HepG2 (cell line): ENCODE measurements around the gene FAM193A. TPM values are rescaled to one million over a fixed set of nuclear protein-coding genes. Genes with fewer than 3 reads are reported as not detected.
A peak's percentile ranks its signal among the peaks of the same experiment; 100 is the strongest.

ENCODE experiments used
- ATAC-seq: fragments of 200-7000 bp; cut with Tn5 transposase; 3 replicates; pipeline ENCODE4 v1.9.1; 2020; ENCODE audit warnings: mild to moderate bottlenecking, moderate library complexity
- BruUV-seq: library from RNA; stranded (reverse); fragments of 400-500 nt; replicated peaks from 2 replicates; lab custom pipeline; 2021; lab: Mats Ljungman, UMichigan
- CTCF ChIA-PET: fragments of 300-600 bp; formaldehyde crosslinking; extraction: SDS; loops from one replicate; lab custom pipeline; 2021; ENCODE audit warnings: low total read pairs, inconsistent platforms, low intra/inter-chr PET ratio; lab: Yijun Ruan, JAX
- POLR2A ChIA-PET: fragments of 350-600 bp; sonication (Branson Sonifier 250); formaldehyde crosslinking; loops from one replicate; lab custom pipeline; 2020; ENCODE audit warnings: antibody characterized with exemption, inconsistent platforms; lab: Yijun Ruan, JAX
- DNase-seq: peaks from one replicate; pipeline ENCODE4 v3.0.0-alpha.2; 2015; ENCODE audit warnings: low spot score
- FAIRE-seq: peaks from 3 replicates; lab custom pipeline; 2011; peaks lifted over from hg19 to GRCh38; lab: Jason Lieb, UNC
- H2AFZ ChIP-seq: one replicate; pipeline ENCODE4 v1.6.1; 2011; ENCODE audit warnings: low read length, inconsistent platforms
- H3K27ac ChIP-seq: fragments of 300-600 bp; 3 replicates; pipeline ENCODE4 v1.8.0; 2011; ENCODE audit warnings: mixed run types, mild to moderate bottlenecking, mixed read lengths, low read length, inconsistent platforms; ENCODE audit not compliant: insufficient read depth; ENCODE audit errors: extremely low read length
- H3K27me3 ChIP-seq, 2 experiments: fragments of 200-600 bp in 1 of 2; 2 replicates in 1 of 2; 3 replicates in 1 of 2; pipeline versions ENCODE4 v1.6.0 to v1.8.0; 2011; ENCODE audit warnings: low read length in 2 of 2, mild to moderate bottlenecking in 2 of 2, moderate library complexity in 2 of 2, inconsistent platforms in 1 of 2; ENCODE audit not compliant: insufficient read depth in 2 of 2, control insufficient read depth in 1 of 2
- H3K36me3 ChIP-seq, 2 experiments: fragments of 200-600 bp in 1 of 2; replicated peaks in 1 of 2; 2 replicates in 1 of 2; 3 replicates in 1 of 2; pipeline versions ENCODE4 v1.5.1 to v1.8.0; 2011; ENCODE audit warnings: low read length in 2 of 2, inconsistent platforms in 1 of 2; ENCODE audit not compliant: insufficient read depth in 2 of 2, control insufficient read depth in 1 of 2
- H3K4me1 ChIP-seq: 2 replicates; pipeline ENCODE4 v1.5.1; 2012; ENCODE audit warnings: low read length, inconsistent platforms; ENCODE audit not compliant: insufficient read depth
- H3K4me2 ChIP-seq: 2 replicates; pipeline ENCODE4 v1.6.0; 2011; ENCODE audit warnings: low read depth, low read length, inconsistent platforms
- H3K4me3 ChIP-seq, 3 experiments: fragments of 200-600 bp in 1 of 3; sonication (generic), shearing (Covaris generic) in 1 of 3; replicated peaks in 1 of 3; 2 replicates each; pipeline ENCODE4 v1.5.1; 2011 to 2016; ENCODE audit warnings: low read length in 3 of 3, inconsistent platforms in 2 of 3, low read depth in 2 of 3, mild to moderate bottlenecking in 2 of 3, control low read depth in 1 of 3, mixed read lengths in 1 of 3; ENCODE audit not compliant: insufficient read depth in 1 of 3
- H3K79me2 ChIP-seq: one replicate; pipeline ENCODE4 v1.6.1; 2011; ENCODE audit warnings: low read length, inconsistent platforms; ENCODE audit not compliant: insufficient read depth
- H3K9ac ChIP-seq: 2 replicates; pipeline ENCODE4 v1.6.0; 2011; ENCODE audit warnings: mild to moderate bottlenecking, low read depth, low read length, inconsistent platforms; ENCODE audit not compliant: insufficient read depth
- H3K9me3 ChIP-seq: 2 replicates; pipeline ENCODE4 v1.5.1; 2012; ENCODE audit warnings: mild to moderate bottlenecking, low read length
- H4K20me1 ChIP-seq: 2 replicates; pipeline ENCODE4 v1.6.0; 2011; ENCODE audit warnings: inconsistent platforms, mild to moderate bottlenecking, low read length, moderate library complexity; ENCODE audit not compliant: insufficient read depth
- ELF3 ChIP-seq: IDR thresholded peaks from 2 replicates; pipeline ENCODE4 v1.6.1; 2016; ENCODE audit warnings: missing genetic modification reagents, missing compliant biosample characterization
- EZH2 ChIP-seq: conservative IDR thresholded peaks from 2 replicates; pipeline ENCODE4 v1.6.1; 2012; ENCODE audit warnings: mild to moderate bottlenecking, low read depth, low read length, moderate library complexity
- KIAA2018 ChIP-seq: sonication (generic); formaldehyde crosslinking; IDR thresholded peaks from 2 replicates; pipeline ENCODE4 v1.5.0; 2020; ENCODE audit warnings: mild to moderate bottlenecking, missing genetic modification reagents, borderline replicate concordance
- LCORL ChIP-seq, 2 experiments: fragments of 450-650 bp in 1 of 2; sonication (generic) in 1 of 2; formaldehyde crosslinking in 1 of 2; IDR thresholded peaks; 2 replicates each; pipeline versions ENCODE4 v1.5.0 to v1.6.1; 2017 to 2020; ENCODE audit warnings: antibody characterized with exemption in 1 of 2, missing genetic modification reagents in 1 of 2
- MYC ChIP-seq: sonication (generic); formaldehyde crosslinking; IDR thresholded peaks from 2 replicates; pipeline ENCODE4 v1.9.0; 2021; ENCODE audit warnings: missing genetic modification reagents, borderline replicate concordance
- NR2C2 ChIP-seq: sonication (generic); formaldehyde crosslinking; IDR thresholded peaks from 2 replicates; pipeline ENCODE4 v1.4.0; 2020; ENCODE audit warnings: missing genetic modification reagents, mild to moderate bottlenecking, moderate library complexity, borderline replicate concordance
- RXRB ChIP-seq: IDR thresholded peaks from 2 replicates; pipeline ENCODE4 v1.6.1; 2016; ENCODE audit warnings: borderline replicate concordance, missing genetic modification reagents, missing compliant biosample characterization
- ZNF768 ChIP-seq: sonication (generic); formaldehyde crosslinking; IDR thresholded peaks from 2 replicates; pipeline ENCODE4 v1.4.0; 2020; ENCODE audit warnings: missing genetic modification reagents
- ZSCAN22 ChIP-seq: sonication (generic); formaldehyde crosslinking; IDR thresholded peaks from 2 replicates; pipeline ENCODE4 v1.4.0; 2020; ENCODE audit warnings: mild to moderate bottlenecking, missing genetic modification reagents
- WGBS: methylation state at CpG from one replicate; pipeline ENCODE4 v1.1.6; 2017; ENCODE audit warnings: low lambda C conversion rate; 5-methylcytosine and 5-hydroxymethylcytosine counted together
- in situ Hi-C: cut with HindIII; loops from 2 replicates; pipeline ENCODE4 v1.10.0; 2017; ENCODE audit warnings: low pct_unique_long_range_greater_than_20kb; ENCODE audit not compliant: extremely low pct_ligation_motif_present
- intact Hi-C: fragments of 100-400 bp; cut with micrococcal nuclease; formaldehyde crosslinking; loops from one replicate; pipeline ENCODE4 v1.10.0; 2022; ENCODE audit not compliant: unreplicated experiment
- polyA plus RNA-seq, 8 experiments: library from polyadenylated mRNA; depleted of rRNA in 3 of 8; stranded (reverse) in 7 of 8; unstranded in 1 of 8; fragments of >200 nt; fragmentation: Illumina TruSeq in 4 of 8; extraction: Trizol in 4 of 8; gene quantifications; 2 replicates each; pipeline versions ENCODE4 v1.2.1 to v1.2.3, GENCODE V29; 2011 to 2016; ENCODE audit warnings: low read depth in 4 of 8, missing spikeins in 1 of 8, mixed read lengths in 1 of 8; ENCODE audit not compliant: insufficient read depth in 1 of 8
- total RNA-seq, 5 experiments: library from RNA; depleted of rRNA; stranded (reverse); fragments of >200 nt; fragmentation: Illumina TruSeq; extraction: Trizol; gene quantifications; 2 replicates each; pipeline ENCODE4 v1.2.3, GENCODE V29; 2016; ENCODE audit warnings: low read depth in 1 of 5

Gene FAM193A
- total and polyA plus RNA-seq, 2 of the 13 experiments (the other 11 are each of a cell fraction or from before 2014, with no cell fraction given): 5.7 to 8.7 TPM

- H3K4me2 ChIP-seq: no peak overlapping the region
- no peak overlapping the region for H2AFZ ChIP-seq
- no peak overlapping the region for H3K9ac ChIP-seq
- no peaks in the 10 kb centered on the region for H3K36me3 ChIP-seq
- H3K27me3 ChIP-seq: no peaks in the 10 kb centered on the region
- DNase-seq (no peak), FAIRE-seq (no peak), ATAC-seq (peak; percentile 23)
- in situ Hi-C loops: no loop called here
- peaks cover 47% of the 10 kb centered on the region for H3K4me1 ChIP-seq
- no peak overlapping the region for H3K27ac ChIP-seq
- H3K79me2 ChIP-seq: no peaks in the 10 kb centered on the region
- POLR2A ChIA-PET: interaction anchor here (1.4 kb wide), 1 partner anchor 33 kb away, joined by 3 read pairs; no protein-coding TSS in a partner anchor
- WGBS: 75% methylated on average over 8 of the region's 9 CpGs
- H3K9me3 ChIP-seq: no peaks in the 10 kb centered on the region
- CTCF ChIA-PET: no interaction called here
- BruUV-seq: no TSS peak
- intact Hi-C loops: no loop called here
- no peaks in the 10 kb centered on the region for H4K20me1 ChIP-seq
- no peak for TF ChIP-seq MYC (CRISPR knock-in tag)
- no peak for TF ChIP-seq LCORL (IDR thresholded peaks at IDR 0.05)
- no peak for TF ChIP-seq LCORL (CRISPR knock-in tag; IDR thresholded peaks at IDR 0.05)
- no peak for TF ChIP-seq NR2C2
- TF ChIP-seq ZSCAN22 (CRISPR knock-in tag): no peak
- TF ChIP-seq RXRB: no peak
- TF ChIP-seq ZNF768 (CRISPR knock-in tag): no peak
- TF ChIP-seq ELF3 (CRISPR knock-in tag): no peak
- TF ChIP-seq, all 625 proteins: peak for 0
- no peak overlapping the region for H3K4me3 ChIP-seq
These were observed 231.7 kb downstream of the FAM193A start for GRCh38 chr4:2768124-2768523.

- Histone ChIP-seq H3K36me3 (no peaks in the 10 kb centered on the region), H3K4me1 (peaks cover 47% of the 10 kb centered on the region), H3K9ac (no peak overlapping the region), H3K4me3 (peak overlapping the region in 1 of 3 experiments; percentile 35; a peak in 2 of 6 replicates), H3K9me3 (no peaks in the 10 kb centered on the region), H3K79me2 (no peaks in the 10 kb centered on the region), H3K27ac (no peak overlapping the region), H4K20me1 (no peaks in the 10 kb centered on the region), H3K27me3 (no peaks in the 10 kb centered on the region), H2AFZ (no peak overlapping the region), H3K4me2 (peak overlapping the region; percentile 58)
- CTCF ChIA-PET: no interaction called here
- FAIRE-seq (no peak), ATAC-seq (peak; percentile 68), DNase-seq (no peak)
- WGBS: 3% methylated on average over 9 of the region's 15 CpGs
- BruUV-seq: no TSS peak
- POLR2A ChIA-PET: interaction anchor here (1.4 kb wide), 1 partner anchor 32 kb away, joined by 3 read pairs; no protein-coding TSS in a partner anchor
- in situ Hi-C loops: no loop called here
- intact Hi-C loops: no loop called here
- TF ChIP-seq EZH2 (no peak), KIAA2018 (no peak)
These were observed 232.5 kb downstream of the FAM193A start for GRCh38 chr4:2768921-2769336.
